ENCODE data around the gene UBXN11.

UBXN11 gene

GRCh38 chr1:26288311-26288941 lies 18.0 kb downstream of the UBXN11 start:
- intact Hi-C loops (cut with DNase I) = no loop called here
- DNase-seq = peak in 2 of 10 donors; percentile 77 to 79

- intact Hi-C loops (cut with DNase I) = no loop called here
- DNase-seq = no peak
These were observed 18.6 kb downstream of the UBXN11 start for GRCh38 chr1:26287811-26288210.

- intact Hi-C loops (cut with DNase I) = no loop called here
- peak in 2 of 10 donors; percentile 18 to 22 for DNase-seq
These were observed 19.3 kb downstream of the UBXN11 start for GRCh38 chr1:26287033-26287711.

DNA sequence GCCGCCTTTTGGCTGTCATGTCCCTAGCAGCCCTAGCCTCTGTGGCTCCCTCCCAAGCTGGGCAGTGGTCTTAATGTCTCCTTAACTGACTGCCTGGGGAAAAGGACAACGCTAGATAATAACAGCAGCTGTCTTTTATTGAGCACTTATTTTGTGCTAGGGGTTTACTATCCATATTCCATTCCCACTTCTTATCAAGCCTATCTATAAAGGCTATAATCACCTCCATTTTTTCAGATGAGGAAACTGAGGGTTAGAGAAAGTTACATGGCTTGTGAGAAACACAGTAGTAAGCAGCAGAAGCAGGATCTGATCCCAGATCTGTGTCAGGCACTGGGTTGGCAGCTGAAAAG lies 20.4 kb downstream of the UBXN11 start:
- intact Hi-C loops (cut with DNase I) = no loop called here
- DNase-seq = no peak

DNA sequence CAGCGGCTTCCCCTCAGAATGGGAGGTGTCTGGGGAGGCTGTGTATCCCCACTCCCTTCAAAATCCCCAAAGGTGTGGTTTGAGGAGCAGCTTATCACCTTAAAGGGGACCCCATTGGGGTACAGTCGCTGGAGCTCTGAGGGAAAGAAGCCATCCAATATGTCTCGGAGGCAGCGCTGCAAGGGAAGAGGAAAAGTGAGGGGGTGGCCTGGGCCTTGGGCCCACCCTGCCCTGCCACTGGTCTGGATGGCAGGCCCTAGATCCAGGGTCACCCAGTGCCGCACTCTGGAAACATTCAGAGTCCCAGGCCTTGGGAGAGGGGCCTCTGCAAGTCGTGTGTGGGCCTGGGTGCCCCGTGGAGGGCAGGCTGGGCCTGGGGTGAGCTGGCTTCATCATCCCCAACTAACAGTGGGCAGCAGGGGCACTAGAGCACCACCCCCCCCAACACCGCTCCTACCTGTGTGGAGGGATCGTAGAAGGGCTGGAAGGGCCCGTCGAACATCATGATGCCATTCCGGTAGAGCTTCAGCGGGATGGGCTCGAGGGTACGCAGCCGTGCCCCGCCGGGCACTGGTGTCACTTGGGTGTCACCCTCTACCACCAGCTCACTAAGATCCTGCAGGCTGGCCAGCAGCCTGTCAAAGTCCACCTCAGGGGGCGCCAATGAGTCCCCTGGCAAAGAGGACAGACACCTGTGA lies 20.9 kb downstream of the UBXN11 start:
- peak in 2 of 10 donors; percentile 64 to 74 for DNase-seq
- intact Hi-C loops (cut with DNase I) = loop anchor here (1.0 kb wide), 1 partner anchor 36 kb away; no protein-coding TSS in a partner anchor

- intact Hi-C loops (cut with DNase I) = loop anchor here (1.0 kb wide), 1 partner anchor 37 kb away; no protein-coding TSS in a partner anchor
- DNase-seq = peak in 6 of 10 donors; percentile 50 to 90 (median 62)
These were observed 21.7 kb downstream of the UBXN11 start for GRCh38 chr1:26284597-26285347.

DNA sequence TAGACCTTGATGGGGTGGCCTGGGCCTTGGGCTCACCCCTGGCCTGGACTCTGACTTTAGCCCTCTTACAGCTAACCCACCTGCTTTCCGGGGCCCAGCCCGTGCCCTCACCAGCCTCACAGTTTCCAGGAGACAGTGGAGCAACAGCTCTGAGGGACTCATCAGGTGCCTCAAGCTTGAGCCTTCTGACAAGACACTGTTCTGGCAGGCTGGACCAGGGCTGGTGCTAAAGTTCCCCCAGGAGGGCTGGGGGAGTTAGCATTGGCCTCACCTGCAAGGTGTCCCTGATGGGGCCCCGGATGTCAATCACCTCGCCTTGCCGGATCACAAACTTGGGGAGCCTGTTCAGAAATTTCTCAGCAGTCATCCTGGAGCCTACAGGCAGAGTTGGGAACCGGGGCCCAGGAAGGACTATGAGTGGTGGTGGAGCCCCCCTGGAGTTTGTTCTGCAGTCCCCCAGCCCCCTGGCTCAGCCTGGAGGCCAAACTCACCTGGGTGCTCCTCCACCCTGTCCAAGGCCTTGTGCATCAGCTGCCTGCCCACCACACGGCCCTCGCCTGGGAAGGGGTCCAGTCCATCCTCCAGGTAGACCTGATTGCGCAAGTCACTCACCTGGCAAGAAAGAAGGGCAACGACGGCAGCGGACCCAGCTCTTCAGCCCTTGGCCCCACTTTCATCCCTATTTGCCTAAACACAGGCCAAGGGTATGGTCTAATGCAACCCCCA lies 22.4 kb downstream of the UBXN11 start:
- intact Hi-C loops (cut with DNase I) = no loop called here
- no peak for DNase-seq

DNA sequence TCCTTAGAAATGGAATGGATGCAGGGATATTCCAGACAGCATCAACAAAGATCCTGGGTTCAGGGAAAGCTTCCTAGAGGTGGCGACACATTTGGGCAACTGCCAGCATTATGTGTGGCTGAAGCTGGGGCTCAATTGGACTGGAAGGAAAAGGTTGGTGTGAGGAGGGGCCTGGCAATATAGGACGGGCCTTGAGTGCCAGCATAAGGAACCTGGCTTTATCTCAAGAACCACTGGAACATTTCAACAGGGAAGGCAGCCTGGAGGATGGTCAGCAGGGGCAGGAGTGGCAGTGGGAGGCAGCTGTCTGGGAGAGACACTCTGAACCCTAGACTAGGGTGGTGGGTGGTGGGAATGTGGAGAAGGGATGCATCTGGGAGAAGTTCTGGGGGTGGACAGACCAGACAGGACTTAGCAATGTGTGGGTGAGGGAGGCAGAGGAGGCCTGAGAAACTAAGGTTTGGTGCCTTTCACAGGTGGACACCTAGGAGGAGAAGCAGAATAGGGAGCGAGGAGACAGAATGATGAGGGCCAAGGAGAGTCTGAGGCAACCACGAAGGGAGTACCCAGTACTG lies 23.1 kb downstream of the UBXN11 start:
- intact Hi-C loops (cut with DNase I) = no loop called here
- no peak for DNase-seq

DNA sequence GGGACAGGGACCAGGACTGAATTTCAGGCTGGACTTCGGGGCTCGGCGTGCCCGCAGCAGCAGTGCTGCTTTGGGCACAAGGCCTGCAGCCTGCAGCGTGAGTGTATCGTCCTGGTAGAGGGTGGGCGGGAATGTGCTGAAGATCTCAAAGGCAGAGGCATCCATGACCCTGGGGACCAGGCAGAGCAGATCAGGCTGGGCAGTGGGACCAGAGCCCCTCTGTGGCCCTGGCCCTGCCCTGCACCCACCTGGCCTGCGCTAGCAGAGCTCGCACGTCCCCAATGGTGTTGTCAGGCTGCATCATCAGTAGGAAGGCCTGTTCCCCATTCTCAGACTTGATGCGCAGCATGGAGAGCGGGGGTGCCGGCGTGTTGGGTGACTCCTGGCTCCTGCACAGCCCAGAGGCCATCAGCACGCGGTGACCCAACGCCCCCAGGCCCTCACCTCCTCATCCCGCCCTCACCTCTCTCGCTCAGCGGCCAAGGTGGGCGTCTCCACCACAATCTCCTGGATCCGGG lies 24.0 kb downstream of the UBXN11 start:
- intact Hi-C loops (cut with DNase I) = no loop called here
- no peak for DNase-seq

DNA sequence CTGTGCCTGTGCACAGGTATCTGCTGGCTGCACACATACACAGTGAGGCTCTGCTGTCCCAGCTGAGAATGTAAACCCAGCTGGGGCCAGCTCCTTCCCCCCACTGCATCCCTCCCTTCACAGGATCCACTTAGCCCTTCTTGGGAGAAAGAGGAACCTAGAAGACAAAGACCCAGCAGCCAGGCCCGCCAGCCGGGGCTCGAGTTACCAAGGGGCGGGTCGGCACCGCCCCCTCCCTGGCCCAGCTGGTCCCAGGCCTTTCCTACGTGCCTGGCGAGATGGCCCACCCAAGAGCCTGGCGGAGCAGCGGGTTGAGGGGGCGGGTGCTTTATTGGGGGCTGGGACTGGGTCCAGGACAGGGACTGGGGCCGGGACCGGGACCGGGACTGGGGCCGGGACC lies 24.5 kb downstream of the UBXN11 start:
- DNase-seq = no peak
- intact Hi-C loops (cut with DNase I) = no loop called here

DNA sequence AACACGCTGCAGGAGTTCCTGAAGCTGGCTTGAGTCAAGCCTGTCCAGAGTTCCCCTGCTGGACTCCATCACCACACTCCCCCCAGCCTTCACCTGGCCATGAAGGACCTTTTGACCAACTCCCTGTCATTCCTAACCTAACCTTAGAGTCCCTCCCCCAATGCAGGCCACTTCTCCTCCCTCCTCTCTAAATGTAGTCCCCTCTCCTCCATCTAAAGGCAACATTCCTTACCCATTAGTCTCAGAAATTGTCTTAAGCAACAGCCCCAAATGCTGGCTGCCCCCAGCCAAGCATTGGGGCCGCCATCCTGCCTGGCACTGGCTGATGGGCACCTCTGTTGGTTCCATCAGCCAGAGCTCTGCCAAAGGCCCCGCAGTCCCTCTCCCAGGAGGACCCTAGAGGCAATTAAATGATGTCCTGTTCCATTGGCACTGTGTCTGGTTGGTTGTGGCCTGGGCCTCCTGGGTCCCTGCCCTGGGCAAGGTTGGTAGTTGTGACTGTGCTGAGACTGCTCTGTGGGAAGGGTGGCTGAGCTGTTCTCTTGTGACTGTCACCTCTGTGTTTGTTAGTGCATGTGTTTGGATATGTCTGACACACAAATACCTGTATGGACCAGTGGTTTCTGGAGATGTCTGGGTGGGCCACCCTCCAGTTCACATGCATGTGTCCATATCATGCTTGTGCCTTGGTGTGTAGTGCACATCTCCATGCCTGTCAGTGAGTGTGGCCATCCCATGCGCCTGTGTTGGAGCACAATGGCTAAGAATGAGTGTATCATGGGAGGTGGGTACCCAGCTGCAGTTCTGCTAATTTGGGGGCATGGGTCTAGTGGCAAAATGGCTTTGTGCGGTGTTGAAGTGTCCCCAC lies 25.1 kb downstream of the UBXN11 start:
- DNase-seq = no peak
- intact Hi-C loops (cut with DNase I) = no loop called here

DNA sequence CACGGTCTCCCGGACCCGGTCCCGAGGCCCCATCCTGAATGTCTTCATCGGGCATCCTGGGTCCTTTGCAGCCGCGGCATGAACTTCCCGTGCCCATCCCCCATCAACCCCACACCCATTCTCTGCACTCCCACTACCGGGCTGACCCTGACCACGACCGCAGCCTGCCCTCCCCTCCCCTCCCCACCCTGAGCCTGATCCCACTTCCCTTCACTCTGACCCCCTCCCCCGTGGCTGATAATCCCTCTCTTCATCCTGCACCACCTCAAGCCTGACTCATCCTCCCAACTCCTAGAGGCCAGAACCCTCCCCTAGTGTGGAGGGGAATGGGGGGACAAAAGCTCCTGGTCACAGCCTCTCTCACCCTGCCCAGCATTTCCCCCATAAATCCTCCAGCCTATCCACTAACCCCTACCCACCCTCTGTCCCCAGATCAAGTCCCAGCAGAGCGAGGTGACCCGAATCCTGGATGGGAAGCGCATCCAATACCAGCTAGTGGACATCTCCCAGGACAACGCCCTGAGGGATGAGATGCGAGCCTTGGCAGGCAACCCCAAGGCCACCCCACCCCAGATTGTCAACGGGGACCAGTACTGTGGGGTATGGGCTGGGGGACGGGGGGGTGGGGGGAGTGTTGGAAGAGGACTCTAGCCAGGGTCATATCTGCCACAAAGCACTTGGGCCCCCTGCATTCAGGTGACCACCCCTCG lies 25.9 kb downstream of the UBXN11 start:
- intact Hi-C loops (cut with DNase I) = no loop called here
- peak in 1 of 10 donors; percentile 29 for DNase-seq

GRCh38 chr1:26279456-26280332 lies 26.7 kb downstream of the UBXN11 start, which contains the start of gene SH3BGRL3:
TSS of gene SH3BGRL3 (plus strand) at chr1:26280086. CDS start at chr1:26280156, 70 bp downstream.
- intact Hi-C loops (cut with DNase I) = loop anchor here (5.0 kb wide), 1 partner anchor 47 kb away; the partner anchor contains the start of gene CEP85
- peak; percentile 76 to 97 (median 88) for DNase-seq

GRCh38 chr1:26278724-26279455 lies 27.5 kb downstream of the UBXN11 start:
- intact Hi-C loops (cut with DNase I) = loop anchor here (5.0 kb wide), 1 partner anchor 47 kb away; the partner anchor contains the start of gene CEP85
- no peak for DNase-seq

DNA sequence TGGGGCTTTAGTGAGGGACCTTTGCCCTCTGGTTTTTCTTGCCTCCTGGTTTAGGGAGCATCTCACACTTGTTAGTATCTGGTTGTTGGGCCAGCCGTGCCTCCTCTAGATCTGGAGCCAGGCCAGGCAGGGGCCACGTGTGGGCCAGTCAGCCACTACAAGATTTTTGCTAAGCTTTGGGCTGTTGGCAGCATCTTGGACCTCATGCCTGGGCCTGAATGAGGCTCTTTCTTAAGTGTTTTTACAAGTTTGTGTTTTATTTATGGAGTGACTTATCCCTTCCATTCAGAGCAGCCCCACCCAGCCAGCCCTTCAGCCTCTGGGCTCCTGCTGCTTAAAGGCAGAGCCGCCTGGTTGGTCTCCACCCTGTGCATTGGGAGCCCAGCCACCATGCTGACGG lies 28.1 kb downstream of the UBXN11 start:
- intact Hi-C loops (cut with DNase I) = loop anchor here (5.0 kb wide), 1 partner anchor 46 kb away; the partner anchor contains the start of gene CEP85
- DNase-seq = peak in 1 of 10 donors; percentile 34

- intact Hi-C loops (cut with DNase I) = loop anchor here (5.0 kb wide), 1 partner anchor 45 kb away; the partner anchor contains the start of gene CEP85
- no peak for DNase-seq
These were observed 28.7 kb downstream of the UBXN11 start for GRCh38 chr1:26277719-26278118.
